HepG2 (cell line): ENCODE data around the gene PATL2. TPM values are rescaled to one million over a fixed set of nuclear protein-coding genes. Genes with fewer than 3 reads are reported as not detected.

Experiments used
- ATAD3A ChIP-seq: sonication (generic); formaldehyde crosslinking; IDR thresholded peaks from 2 replicates; pipeline ENCODE4 v1.4.0; 2020; ENCODE audit warnings: missing genetic modification reagents
- BRD4 ChIP-seq: sonication (generic); formaldehyde crosslinking; IDR thresholded peaks from 2 replicates; pipeline ENCODE4 v1.4.0; 2020; ENCODE audit warnings: missing genetic modification reagents
- HNRNPK ChIP-seq: fragments of 200-400 bp; formaldehyde crosslinking; IDR thresholded peaks from 2 replicates; pipeline ENCODE4 v1.6.1; 2018; ENCODE audit warnings: low read length, low read depth, moderate library complexity, mild to moderate bottlenecking; ENCODE audit not compliant: poor library complexity, severe bottlenecking
- NR3C1 ChIP-seq: sonication (generic); formaldehyde crosslinking; IDR thresholded peaks from 2 replicates; pipeline ENCODE4 v1.4.0; 2020; ENCODE audit warnings: missing genetic modification reagents
- PRMT3 ChIP-seq: sonication (generic); formaldehyde crosslinking; IDR thresholded peaks from 2 replicates; pipeline ENCODE4 v1.8.1; 2022; ENCODE audit warnings: low read depth, mild to moderate bottlenecking, moderate library complexity, missing genetic modification reagents, borderline replicate concordance
- RXRA ChIP-seq: sonication (generic); formaldehyde crosslinking; IDR thresholded peaks from 2 replicates; pipeline ENCODE4 v1.5.1; 2020; ENCODE audit warnings: missing genetic modification reagents
- ZBTB8A ChIP-seq: sonication (generic); formaldehyde crosslinking; IDR thresholded peaks from 2 replicates; pipeline ENCODE4 v1.4.0; 2020; ENCODE audit warnings: mild to moderate bottlenecking, low read depth, missing genetic modification reagents, borderline replicate concordance
- ZNF121 ChIP-seq: sonication (generic); formaldehyde crosslinking; IDR thresholded peaks from 2 replicates; pipeline ENCODE4 v1.5.0; 2020; ENCODE audit warnings: mild to moderate bottlenecking, missing genetic modification reagents
- ZNF781 ChIP-seq: sonication (generic); formaldehyde crosslinking; IDR thresholded peaks from 2 replicates; pipeline ENCODE4 v1.5.1; 2020; ENCODE audit warnings: borderline replicate concordance, mild to moderate bottlenecking, missing genetic modification reagents; ENCODE audit errors: not compliant biosample characterization
- polyA plus RNA-seq, 8 experiments: library from polyadenylated mRNA; depleted of rRNA in 3 of 8; stranded (reverse) in 7 of 8; unstranded in 1 of 8; fragments of >200 nt; fragmentation: Illumina TruSeq in 4 of 8; extraction: Trizol in 4 of 8; gene quantifications; 2 replicates each; pipeline versions ENCODE4 v1.2.1 to v1.2.3, GENCODE V29; 2011 to 2016; ENCODE audit warnings: low read depth in 4 of 8, missing spikeins in 1 of 8, mixed read lengths in 1 of 8; ENCODE audit not compliant: insufficient read depth in 1 of 8
- total RNA-seq, 5 experiments: library from RNA; depleted of rRNA; stranded (reverse); fragments of >200 nt; fragmentation: Illumina TruSeq; extraction: Trizol; gene quantifications; 2 replicates each; pipeline ENCODE4 v1.2.3, GENCODE V29; 2016; ENCODE audit warnings: low read depth in 1 of 5
- TF ChIP-seq, protein P1 (sequence below): sonication (generic); formaldehyde crosslinking; IDR thresholded peaks from 2 replicates; pipeline ENCODE4 v1.5.0; 2020; ENCODE audit warnings: mild to moderate bottlenecking, missing genetic modification reagents, borderline replicate concordance
- TF ChIP-seq, protein P2 (sequence below): sonication (generic); formaldehyde crosslinking; IDR thresholded peaks from 2 replicates; pipeline ENCODE4 v1.8.1; 2023; ENCODE audit warnings: missing genetic modification reagents, mild to moderate bottlenecking, borderline replicate concordance
- TF ChIP-seq, protein P3 (sequence below): sonication (generic); formaldehyde crosslinking; IDR thresholded peaks from 2 replicates; pipeline ENCODE4 v1.5.0; 2020; ENCODE audit warnings: missing genetic modification reagents, mild to moderate bottlenecking, borderline replicate concordance
- TF ChIP-seq, protein P4 (sequence below): sonication (generic); formaldehyde crosslinking; IDR thresholded peaks from 2 replicates; pipeline ENCODE4 v1.8.1; 2023; ENCODE audit warnings: mild to moderate bottlenecking, missing genetic modification reagents
- TF ChIP-seq, protein P5 (sequence below): sonication (generic); formaldehyde crosslinking; conservative IDR thresholded peaks from 2 replicates; pipeline ENCODE4 v1.4.0; 2020; ENCODE audit warnings: missing genetic modification reagents

Gene PATL2
- total and polyA plus RNA-seq, 2 of the 13 experiments (the other 11 are each of a cell fraction or from before 2014, with no cell fraction given) = 0.15 to 0.53 TPM

DNA sequence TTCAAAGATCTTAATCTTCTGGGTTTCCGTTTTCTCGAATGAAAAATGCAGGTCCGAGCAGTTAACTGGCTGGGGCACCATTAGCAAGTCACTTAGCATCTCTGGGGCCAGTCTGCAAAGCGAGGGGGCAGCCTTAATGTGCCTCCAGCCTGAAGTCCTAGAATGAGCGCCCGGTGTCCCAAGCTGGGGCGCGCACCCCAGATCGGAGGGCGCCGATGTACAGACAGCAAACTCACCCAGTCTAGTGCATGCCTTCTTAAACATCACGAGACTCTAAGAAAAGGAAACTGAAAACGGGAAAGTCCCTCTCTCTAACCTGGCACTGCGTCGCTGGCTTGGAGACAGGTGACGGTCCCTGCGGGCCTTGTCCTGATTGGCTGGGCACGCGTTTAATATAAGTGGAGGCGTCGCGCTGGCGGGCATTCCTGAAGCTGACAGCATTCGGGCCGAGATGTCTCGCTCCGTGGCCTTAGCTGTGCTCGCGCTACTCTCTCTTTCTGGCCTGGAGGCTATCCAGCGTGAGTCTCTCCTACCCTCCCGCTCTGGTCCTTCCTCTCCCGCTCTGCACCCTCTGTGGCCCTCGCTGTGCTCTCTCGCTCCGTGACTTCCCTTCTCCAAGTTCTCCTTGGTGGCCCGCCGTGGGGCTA is at the start of gene PATL2, which contains the start of gene B2M (continued):
- TF ChIP-seq, protein P1, sequence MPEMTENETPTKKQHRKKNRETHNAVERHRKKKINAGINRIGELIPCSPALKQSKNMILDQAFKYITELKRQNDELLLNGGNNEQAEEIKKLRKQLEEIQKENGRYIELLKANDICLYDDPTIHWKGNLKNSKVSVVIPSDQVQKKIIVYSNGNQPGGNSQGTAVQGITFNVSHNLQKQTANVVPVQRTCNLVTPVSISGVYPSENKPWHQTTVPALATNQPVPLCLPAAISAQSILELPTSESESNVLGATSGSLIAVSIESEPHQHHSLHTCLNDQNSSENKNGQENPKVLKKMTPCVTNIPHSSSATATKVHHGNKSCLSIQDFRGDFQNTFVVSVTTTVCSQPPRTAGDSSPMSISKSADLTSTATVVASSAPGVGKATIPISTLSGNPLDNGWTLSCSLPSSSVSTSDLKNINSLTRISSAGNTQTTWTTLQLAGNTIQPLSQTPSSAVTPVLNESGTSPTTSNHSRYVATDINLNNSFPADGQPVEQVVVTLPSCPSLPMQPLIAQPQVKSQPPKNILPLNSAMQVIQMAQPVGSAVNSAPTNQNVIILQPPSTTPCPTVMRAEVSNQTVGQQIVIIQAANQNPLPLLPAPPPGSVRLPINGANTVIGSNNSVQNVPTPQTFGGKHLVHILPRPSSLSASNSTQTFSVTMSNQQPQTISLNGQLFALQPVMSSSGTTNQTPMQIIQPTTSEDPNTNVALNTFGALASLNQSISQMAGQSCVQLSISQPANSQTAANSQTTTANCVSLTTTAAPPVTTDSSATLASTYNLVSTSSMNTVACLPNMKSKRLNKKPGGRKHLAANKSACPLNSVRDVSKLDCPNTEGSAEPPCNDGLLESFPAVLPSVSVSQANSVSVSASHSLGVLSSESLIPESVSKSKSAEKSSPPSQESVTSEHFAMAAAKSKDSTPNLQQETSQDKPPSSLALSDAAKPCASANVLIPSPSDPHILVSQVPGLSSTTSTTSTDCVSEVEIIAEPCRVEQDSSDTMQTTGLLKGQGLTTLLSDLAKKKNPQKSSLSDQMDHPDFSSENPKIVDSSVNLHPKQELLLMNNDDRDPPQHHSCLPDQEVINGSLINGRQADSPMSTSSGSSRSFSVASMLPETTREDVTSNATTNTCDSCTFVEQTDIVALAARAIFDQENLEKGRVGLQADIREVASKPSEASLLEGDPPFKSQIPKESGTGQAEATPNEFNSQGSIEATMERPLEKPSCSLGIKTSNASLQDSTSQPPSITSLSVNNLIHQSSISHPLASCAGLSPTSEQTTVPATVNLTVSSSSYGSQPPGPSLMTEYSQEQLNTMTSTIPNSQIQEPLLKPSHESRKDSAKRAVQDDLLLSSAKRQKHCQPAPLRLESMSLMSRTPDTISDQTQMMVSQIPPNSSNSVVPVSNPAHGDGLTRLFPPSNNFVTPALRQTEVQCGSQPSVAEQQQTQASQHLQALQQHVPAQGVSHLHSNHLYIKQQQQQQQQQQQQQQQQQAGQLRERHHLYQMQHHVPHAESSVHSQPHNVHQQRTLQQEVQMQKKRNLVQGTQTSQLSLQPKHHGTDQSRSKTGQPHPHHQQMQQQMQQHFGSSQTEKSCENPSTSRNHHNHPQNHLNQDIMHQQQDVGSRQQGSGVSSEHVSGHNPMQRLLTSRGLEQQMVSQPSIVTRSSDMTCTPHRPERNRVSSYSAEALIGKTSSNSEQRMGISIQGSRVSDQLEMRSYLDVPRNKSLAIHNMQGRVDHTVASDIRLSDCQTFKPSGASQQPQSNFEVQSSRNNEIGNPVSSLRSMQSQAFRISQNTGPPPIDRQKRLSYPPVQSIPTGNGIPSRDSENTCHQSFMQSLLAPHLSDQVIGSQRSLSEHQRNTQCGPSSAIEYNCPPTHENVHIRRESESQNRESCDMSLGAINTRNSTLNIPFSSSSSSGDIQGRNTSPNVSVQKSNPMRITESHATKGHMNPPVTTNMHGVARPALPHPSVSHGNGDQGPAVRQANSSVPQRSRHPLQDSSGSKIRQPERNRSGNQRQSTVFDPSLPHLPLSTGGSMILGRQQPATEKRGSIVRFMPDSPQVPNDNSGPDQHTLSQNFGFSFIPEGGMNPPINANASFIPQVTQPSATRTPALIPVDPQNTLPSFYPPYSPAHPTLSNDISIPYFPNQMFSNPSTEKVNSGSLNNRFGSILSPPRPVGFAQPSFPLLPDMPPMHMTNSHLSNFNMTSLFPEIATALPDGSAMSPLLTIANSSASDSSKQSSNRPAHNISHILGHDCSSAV (CRISPR knock-in tag) = no peak
- TF ChIP-seq RXRA (CRISPR knock-in tag) (peak; percentile 53; the same call in 1 of the 2 replicates), HNRNPK (no peak), PRMT3 (CRISPR knock-in tag) (no peak; the same call in 1 of the 2 replicates), NR3C1 (CRISPR knock-in tag) (no peak), ZNF781 (CRISPR knock-in tag) (peak; percentile 79), ATAD3A (CRISPR knock-in tag) (no peak), ZBTB8A (CRISPR knock-in tag) (no peak), ZNF121 (CRISPR knock-in tag) (peak; percentile 61), BRD4 (CRISPR knock-in tag) (no peak)
- TF ChIP-seq, protein P2, sequence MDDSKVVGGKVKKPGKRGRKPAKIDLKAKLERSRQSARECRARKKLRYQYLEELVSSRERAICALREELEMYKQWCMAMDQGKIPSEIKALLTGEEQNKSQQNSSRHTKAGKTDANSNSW = no peak; the same call in 1 of the 2 replicates
- TF ChIP-seq, protein P3, sequence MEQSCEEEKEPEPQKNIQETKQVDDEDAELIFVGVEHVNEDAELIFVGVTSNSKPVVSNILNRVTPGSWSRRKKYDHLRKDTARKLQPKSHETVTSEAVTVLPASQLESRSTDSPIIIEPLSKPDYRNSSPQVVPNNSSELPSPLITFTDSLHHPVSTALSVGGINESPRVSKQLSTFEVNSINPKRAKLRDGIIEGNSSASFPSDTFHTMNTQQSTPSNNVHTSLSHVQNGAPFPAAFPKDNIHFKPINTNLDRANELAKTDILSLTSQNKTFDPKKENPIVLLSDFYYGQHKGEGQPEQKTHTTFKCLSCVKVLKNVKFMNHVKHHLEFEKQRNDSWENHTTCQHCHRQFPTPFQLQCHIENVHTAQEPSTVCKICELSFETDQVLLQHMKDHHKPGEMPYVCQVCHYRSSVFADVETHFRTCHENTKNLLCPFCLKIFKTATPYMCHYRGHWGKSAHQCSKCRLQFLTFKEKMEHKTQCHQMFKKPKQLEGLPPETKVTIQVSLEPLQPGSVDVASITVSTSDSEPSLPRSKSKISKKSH (CRISPR knock-in tag) = no peak; the same call in 1 of the 2 replicates
- TF ChIP-seq, protein P4, sequence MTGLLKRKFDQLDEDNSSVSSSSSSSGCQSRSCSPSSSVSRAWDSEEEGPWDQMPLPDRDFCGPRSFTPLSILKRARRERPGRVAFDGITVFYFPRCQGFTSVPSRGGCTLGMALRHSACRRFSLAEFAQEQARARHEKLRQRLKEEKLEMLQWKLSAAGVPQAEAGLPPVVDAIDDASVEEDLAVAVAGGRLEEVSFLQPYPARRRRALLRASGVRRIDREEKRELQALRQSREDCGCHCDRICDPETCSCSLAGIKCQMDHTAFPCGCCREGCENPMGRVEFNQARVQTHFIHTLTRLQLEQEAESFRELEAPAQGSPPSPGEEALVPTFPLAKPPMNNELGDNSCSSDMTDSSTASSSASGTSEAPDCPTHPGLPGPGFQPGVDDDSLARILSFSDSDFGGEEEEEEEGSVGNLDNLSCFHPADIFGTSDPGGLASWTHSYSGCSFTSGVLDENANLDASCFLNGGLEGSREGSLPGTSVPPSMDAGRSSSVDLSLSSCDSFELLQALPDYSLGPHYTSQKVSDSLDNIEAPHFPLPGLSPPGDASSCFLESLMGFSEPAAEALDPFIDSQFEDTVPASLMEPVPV = no peak; the same call in 1 of the 2 replicates
- TF ChIP-seq, protein P5, sequence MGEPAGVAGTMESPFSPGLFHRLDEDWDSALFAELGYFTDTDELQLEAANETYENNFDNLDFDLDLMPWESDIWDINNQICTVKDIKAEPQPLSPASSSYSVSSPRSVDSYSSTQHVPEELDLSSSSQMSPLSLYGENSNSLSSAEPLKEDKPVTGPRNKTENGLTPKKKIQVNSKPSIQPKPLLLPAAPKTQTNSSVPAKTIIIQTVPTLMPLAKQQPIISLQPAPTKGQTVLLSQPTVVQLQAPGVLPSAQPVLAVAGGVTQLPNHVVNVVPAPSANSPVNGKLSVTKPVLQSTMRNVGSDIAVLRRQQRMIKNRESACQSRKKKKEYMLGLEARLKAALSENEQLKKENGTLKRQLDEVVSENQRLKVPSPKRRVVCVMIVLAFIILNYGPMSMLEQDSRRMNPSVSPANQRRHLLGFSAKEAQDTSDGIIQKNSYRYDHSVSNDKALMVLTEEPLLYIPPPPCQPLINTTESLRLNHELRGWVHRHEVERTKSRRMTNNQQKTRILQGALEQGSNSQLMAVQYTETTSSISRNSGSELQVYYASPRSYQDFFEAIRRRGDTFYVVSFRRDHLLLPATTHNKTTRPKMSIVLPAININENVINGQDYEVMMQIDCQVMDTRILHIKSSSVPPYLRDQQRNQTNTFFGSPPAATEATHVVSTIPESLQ (CRISPR knock-in tag) = no peak
